ENCODE data around the gene PCDHA1.
"Not testable (repeated sequence)": the region's sequence is repeated elsewhere in the genome, so short reads cannot be mapped to it uniquely, and the experiment has no call there.

Gene PCDHA1

GRCh38 chr5:140855772-140856674, 70.1 kb downstream of the PCDHA1 start, which contains the start of gene PCDHA10:
Gene PCDHA10, plus strand, starts transcription at chr5:140855897. Its CDS starts 152 bp downstream, at chr5:140856049.
- no peak for DNase-seq

DNA sequence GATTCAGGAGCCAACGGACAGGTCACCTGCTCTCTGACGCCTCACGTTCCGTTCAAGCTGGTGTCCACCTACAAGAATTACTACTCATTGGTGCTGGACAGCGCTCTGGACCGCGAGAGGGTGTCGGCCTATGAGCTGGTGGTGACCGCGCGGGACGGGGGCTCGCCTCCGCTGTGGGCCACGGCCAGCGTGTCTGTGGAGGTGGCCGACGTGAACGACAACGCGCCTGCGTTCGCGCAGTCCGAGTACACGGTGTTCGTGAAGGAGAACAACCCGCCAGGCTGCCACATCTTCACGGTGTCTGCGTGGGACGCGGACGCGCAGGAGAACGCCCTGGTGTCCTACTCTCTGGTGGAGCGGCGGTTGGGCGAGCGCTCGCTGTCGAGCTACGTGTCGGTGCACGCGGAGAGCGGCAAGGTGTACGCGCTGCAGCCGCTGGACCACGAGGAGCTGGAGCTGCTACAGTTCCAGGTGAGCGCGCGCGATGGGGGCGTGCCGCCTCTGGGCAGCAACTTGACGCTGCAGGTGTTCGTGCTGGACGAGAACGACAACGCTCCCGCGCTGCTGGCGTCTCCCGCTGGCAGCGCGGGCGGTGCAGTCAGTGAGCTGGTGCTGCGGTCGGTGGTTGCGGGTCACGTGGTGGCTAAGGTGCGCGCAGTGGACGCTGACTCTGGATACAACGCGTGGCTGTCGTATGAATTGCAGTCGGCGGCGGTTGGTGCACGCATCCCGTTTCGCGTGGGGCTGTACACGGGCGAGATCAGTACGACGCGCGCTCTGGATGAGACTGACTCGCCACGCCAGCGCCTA, 71.4 kb downstream of the PCDHA1 start:
- no peak for DNase-seq

GRCh38 chr5:140857987-140858240, 72.0 kb downstream of the PCDHA1 start:
- DNase-seq: no peak

- DNase-seq: no peak
These were observed 76.7 kb downstream of the PCDHA1 start for GRCh38 chr5:140862441-140863295.

DNA sequence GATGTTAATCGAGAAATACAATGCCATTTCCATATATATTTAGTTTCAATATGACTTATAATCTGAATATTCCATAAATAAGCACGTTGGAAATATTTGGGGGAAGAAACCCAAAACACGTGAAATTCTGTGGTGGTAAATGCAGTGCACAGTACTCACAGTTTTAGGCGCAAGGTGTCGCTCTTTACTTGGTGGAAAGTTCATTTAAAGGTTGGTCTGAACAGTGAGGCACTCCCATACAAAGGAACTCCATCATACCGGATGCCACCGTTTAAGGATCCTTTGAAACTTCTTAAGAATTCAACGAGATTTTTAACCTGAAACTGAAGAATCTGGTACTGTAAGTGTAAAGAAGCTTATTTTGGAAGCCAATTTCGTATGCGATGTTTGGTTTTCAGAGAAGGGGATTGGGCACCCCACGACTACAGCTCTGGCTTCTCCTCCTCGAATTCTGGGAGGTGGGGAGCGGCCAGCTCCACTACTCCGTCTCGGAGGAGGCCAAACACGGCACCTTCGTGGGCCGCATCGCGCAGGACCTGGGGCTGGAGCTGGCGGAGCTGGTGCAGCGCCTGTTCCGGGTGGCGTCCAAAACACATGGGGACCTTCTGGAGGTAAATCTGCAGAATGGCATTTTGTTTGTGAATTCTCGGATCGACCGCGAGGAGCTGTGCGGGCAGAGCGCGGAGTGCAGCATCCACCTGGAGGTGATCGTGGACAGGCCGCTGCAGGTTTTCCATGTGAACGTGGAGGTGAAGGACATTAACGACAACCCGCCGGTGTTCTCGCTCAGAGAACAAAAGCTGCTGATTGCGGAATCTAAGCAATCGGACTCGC, 83.0 kb downstream of the PCDHA1 start, which contains the start of gene PCDHA11:
Gene PCDHA11, plus strand, starts transcription at position 237 of the 834 bp plus-strand sequence. Its CDS starts 147 bp downstream, at position 384.
- DNase-seq: no peak

DNA sequence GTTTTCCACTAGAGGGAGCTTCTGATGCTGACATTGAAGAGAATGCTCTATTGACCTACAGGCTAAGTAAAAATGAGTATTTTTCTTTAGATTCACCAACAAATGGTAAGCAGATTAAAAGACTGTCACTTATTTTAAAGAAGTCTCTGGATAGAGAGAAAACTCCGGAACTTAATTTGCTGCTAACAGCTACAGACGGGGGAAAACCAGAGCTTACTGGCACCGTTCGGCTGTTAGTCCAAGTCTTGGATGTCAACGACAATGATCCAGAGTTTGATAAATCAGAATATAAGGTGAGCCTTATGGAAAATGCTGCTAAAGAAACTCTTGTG, 83.6 kb downstream of the PCDHA1 start:
- DNase-seq: no peak

DNA sequence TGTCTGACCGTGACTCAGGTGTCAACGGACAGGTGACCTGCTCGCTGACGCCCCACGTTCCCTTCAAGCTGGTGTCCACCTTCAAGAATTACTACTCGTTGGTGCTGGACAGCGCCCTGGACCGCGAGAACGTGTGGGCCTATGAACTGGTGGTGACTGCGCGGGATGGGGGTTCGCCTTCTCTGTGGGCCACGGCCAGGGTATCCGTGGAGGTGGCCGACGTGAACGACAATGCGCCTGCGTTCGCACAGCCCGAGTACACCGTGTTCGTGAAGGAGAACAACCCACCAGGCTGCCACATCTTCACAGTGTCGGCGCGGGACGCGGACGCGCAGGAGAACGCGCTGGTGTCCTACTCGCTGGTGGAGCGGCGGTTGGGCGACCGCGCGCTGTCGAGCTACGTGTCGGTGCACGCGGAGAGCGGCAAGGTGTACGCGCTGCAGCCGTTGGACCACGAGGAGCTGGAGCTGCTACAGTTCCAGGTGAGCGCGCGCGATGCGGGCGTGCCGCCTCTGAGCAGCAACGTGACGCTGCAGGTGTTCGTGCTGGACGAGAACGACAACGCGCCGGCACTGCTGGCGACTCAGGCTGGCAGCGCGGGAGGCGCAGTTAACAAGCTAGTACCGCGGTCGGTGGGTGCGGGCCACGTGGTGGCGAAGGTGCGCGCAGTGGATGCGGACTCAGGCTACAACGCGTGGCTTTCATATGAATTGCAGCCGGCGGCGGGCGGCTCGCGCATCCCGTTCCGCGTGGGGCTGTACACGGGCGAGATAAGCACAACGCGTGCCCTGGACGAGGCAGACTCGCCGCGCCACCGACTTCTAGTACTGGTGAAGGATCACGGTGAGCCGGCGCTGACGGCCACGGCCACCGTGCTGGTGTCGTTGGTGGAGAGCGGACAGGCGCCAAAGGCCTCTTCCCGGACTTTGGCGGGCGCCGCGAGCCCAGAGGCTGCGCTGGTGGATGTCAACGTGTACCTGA, 84.6 kb downstream of the PCDHA1 start:
- DNase-seq: no peak

GRCh38 chr5:140875085-140876065, 89.4 kb downstream of the PCDHA1 start, which contains the start of gene PCDHA12:
Gene PCDHA12, plus strand, starts transcription at chr5:140875308. Its CDS starts 165 bp downstream, at chr5:140875473.
- no peak for DNase-seq

GRCh38 chr5:140876541-140877261, 90.8 kb downstream of the PCDHA1 start:
- DNase-seq: not testable (repeated sequence)

GRCh38 chr5:140877262-140877581, 91.3 kb downstream of the PCDHA1 start:
- no peak for DNase-seq

GRCh38 chr5:140881889-140882590, 96.1 kb downstream of the PCDHA1 start, which contains the start of gene PCDHA13:
Gene PCDHA13, plus strand, starts transcription at chr5:140882124. Its CDS starts 145 bp downstream, at chr5:140882269.
- no peak for DNase-seq

- DNase-seq: no peak
These were observed 96.6 kb downstream of the PCDHA1 start for GRCh38 chr5:140882591-140882899.

DNA sequence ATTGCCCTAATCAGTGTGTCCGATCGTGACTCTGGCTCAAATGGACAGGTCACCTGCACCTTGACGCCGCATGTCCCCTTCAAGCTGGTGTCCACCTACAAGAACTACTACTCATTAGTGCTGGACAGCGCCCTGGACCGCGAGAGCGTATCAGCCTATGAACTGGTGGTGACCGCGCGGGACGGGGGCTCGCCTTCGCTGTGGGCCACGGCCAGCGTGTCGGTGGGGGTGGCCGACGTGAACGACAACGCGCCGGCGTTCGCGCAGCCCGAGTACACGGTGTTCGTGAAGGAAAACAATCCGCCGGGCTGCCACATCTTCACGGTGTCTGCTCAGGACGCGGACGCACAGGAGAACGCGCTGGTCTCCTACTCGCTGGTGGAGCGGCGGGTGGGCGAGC, 97.4 kb downstream of the PCDHA1 start:
- DNase-seq: no peak

GRCh38 chr5:140883927-140884697, 98.2 kb downstream of the PCDHA1 start:
- no peak for DNase-seq

DNA sequence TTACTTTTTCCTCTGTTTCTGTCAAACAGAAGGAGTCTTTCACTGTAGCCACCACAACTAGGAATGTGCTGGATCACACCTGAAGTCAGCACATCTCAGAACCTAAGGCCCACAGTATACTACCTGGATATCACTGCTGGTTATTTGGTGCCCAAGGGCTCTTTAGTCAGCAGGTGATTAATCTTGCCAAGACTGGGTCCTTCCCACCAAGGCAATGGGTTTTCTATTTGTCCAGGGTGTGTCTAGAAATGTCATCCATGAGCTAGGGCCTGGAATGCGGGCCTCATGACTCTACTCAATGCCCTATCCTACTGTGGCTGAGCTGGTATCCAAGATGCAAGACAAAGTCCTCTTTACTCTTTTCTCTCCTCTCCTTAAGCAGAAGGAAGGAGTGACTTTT, 130.4 kb downstream of the PCDHA1 start:
- DNase-seq: no peak

GRCh38 chr5:140923601-140924000, 137.7 kb downstream of the PCDHA1 start:
- no peak for DNase-seq

- no peak for DNase-seq
These were observed 140.0 kb downstream of the PCDHA1 start, which contains the start of gene PCDHAC1 for GRCh38 chr5:140925806-140926442. Gene PCDHAC1, plus strand, starts transcription at chr5:140926299. Its CDS starts 594 bp downstream, at chr5:140926893.

Measured in activated gamma-delta T cell (primary cell).